Activated CD8-positive, alpha-beta memory T cell treated with anti-CD3 and anti-CD28 coated beads for 1 hour (primary cell): ENCODE measurements around the gene DVL2.
"Not testable (repeated sequence)": the region's sequence is repeated elsewhere in the genome, so short reads cannot be mapped to it uniquely, and the experiment has no call there.

ENCODE experiments used
- DNase-seq, 2 donors: peaks; one replicate each; pipeline ENCODE4 v3.0.0-alpha.2; 2020; ENCODE audit warnings: low read depth in 1 of 2; ENCODE audit errors: extremely low read depth in 1 of 2

The DVL2 gene

DNA sequence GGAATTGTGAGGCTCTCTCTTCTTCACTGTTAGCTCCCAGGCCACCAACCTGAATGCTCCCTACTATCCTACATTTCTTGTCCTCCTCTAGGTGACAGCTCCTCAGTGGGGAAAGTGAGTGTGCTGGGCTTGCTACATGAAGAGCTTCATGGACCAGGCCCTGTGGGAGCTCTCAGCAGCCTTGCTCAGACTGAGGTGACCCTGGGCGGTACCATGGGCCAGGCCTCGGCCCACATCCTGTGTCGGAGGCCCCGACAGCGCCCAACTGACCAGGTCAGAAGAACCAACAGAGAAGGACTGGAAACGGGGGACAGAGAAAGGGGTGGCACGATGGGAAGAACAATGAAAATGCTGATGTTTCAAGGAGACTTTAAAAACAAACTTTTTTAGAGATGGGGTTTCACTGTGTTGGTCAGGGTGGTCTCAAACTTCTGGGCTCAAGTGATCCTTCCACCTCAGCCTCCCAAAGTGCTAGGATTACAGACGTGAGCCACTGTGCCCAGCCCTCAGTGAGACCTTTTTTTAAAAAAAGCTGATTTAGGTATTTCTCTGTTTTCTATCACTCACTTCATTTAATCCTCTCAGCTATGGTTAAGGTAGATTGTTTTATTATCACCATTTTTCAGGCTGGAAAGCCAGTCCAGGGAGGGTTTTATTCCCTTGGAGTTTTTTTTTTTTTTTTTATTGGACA, 22.6 kb upstream of the DVL2 start:
- no peak for DNase-seq

DNA sequence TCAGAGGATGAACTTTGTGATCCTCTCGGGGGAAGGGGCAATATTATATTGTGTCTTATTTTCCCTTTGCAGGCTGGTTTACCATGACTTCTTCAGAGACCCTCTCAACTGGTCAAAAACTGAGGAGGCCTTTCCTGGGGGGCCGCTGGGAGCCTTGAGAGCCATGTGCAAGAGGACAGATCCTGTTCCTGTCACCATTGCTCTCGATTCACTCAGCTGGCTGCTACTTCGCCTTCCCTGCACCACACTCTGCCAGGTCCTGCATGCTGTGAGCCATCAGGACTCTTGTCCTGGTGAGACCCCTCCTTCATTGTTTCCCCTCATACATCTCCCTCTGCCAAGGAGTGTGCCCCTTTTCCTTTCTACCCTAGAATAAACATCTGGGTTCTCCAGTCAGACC, 20.2 kb upstream of the DVL2 start:
- no peak for DNase-seq

DNA sequence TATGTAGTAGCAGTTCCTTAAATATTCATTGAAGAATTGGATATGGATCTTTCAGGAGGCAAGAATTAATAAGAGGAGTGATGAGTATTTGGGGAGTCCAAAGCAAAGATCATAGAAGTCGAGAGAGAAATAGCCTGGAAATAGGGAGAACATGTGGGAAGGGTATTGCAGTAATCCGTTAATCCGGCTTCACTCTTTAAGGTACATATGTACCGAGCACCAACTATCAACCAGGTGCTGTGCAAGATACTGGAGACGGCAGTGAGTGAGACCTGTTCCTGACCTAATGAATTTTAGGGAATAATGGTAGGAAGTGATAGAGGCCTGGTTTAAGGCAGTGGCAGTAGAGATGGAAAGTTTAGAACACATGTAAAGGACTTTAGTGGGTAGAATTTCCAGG, 18.8 kb upstream of the DVL2 start:
- no peak for DNase-seq

DNA sequence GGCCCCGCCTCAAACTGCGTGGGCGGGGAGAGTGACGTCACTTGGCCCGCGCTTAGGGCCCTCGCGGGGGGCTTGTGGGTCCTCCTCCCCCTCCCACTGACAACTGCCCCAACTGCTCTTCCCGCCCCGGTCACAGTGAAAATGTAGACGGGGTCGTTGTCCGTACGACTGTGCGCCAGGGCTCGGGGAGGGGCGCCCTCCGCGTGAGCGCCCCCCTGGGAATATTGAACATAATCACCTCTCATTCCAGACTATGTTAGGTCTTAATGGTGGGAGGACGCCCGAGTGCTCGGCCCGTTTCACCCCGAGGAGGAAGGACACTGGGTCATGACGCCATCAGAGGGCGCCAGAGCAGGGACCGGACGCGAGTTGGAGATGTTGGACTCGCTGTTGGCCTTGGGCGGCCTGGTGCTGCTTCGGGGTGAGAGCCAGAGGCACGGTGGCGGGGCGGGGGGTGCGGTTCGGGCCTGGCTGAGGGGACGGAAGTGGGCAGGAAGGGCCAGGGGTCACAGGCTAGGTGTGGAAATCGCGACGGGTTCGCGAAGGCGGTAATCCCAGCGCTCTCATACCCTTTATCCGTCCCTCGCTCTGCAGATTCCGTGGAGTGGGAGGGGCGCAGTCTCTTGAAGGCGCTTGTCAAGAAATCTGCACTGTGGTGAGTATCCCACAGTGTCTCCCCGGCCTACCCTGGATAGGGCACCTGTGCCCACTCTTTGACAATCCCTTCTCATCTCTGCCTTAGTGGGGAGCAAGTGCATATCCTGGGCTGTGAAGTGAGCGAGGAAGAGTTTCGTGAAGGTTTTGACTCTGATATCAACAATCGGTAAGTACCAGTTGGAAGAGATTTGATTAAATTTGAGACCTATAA, 18.1 kb upstream of the DVL2 start, which contains the start of gene ELP5:
TSS of gene ELP5 (plus strand) at position 40 of the 868 bp plus-strand sequence. CDS start at position 376, 336 bp downstream.
- DNase-seq = peak in 1 of 2 donors; percentile 99

DNA sequence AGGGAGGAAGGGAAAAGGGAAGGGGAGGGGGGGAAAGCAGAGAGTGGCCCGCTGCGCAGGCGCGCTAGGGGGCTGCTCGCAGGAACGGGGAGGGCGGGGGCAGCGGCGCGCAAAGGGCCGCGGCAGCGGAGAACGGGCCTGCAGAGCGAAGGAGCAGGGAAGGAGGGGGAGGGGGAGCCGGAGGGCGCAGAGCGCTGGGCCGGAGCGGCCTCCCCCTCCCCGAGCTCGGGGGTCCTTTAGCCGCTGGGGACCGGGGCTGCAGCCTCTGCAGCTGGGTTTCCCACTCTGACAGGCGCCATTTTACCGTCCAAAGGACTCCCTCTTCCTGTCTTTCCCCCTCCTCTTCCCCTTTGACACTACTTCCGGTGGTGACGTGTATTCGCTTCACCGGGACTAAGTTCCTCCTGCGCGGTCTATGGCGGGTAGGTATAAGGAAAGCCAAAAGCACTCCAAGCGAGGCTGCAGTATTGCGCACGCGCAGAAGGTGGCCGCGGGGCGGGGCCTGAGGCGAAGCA, 17.4 kb upstream of the DVL2 start, which contains the start of gene CTDNEP1:
TSS of gene CTDNEP1 (minus strand) at position 74 of the 515 bp plus-strand sequence. CDS start 438 bp downstream, outside the sequence.
- peak; percentile 65 to 98 for DNase-seq

DNA sequence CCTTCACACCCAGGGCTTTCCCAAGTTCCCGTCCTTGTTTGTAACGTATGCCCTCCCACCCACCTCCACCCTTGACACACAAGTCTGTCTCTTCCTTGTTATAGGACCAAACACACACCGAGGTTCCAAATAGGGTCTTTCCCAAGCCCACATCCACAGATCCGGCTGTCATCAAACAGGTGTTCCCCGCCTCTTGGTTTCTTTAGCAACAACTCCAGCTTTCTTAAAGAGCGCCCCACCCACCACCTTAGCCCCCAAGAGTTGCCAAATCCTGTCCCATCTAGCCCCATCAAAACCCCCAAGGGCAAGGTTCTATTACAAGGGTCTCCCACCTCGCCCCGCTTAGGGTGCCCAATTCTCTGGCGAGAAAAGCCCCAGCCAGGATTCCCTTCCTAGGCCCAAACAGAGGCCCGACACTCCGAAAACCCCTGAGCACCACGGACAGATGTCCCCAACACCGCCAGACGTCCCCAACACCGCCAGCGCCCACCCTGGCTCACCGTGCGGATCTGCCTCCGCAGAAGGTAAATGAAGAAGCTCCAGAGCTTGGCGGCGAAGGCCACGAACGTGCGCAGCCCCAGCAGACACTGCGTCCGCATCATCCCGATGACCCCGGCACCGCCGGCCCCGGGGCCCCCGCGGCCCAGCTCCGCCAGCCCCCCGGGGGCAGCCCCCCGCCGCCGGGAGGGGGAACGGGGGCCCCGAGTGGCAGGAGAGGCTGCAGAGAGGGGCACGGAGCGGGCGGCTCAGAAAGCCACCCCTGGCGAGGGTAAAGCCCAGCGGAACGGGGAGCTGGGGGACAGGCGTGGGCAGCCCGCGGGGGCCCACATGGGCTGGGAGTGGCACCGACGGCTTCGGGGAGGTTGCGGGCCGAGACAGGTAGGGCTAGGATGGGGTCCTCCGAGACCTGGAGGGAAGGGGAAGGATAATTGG, 16.6 kb upstream of the DVL2 start:
- DNase-seq = no peak

DNA sequence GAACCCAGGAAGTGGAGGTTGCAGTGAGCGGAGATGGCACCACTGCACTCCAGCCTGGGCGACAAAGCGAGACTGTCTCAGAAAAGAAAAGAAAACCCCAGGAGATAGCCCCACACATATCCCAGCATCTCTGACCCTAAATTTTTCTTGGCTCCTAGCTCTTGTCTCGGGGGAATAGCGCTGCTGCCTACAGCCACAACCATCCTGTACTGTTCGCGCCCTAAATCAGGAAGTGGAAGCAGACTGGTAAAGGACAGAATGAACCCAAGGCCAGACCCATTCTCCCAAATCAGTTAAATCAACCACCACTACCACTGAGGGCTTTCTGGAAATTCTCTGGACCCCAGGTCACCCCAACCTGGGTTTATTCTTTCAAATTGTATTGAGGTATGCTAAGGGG, 15.5 kb upstream of the DVL2 start:
- no peak for DNase-seq

DNA sequence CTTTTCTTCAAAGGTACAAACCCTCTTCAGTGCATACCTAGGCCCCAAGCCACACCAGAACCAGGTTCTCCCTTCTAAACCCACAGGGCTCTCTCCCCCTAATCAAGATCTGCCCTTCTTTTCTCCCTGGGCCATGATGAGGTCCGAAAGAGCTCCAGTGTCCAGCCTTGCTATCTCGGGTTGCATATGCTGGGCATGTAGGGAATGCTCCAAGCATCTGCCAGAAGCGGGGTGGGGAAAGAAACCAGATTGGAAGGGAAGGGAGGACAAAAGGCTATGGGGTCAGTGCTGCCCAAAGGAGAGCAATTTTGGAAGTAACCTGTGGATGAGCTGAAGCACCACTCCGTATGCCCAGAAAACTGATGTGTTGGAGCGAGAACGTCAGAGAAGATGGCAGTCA, 14.9 kb upstream of the DVL2 start:
- no peak for DNase-seq

DNA sequence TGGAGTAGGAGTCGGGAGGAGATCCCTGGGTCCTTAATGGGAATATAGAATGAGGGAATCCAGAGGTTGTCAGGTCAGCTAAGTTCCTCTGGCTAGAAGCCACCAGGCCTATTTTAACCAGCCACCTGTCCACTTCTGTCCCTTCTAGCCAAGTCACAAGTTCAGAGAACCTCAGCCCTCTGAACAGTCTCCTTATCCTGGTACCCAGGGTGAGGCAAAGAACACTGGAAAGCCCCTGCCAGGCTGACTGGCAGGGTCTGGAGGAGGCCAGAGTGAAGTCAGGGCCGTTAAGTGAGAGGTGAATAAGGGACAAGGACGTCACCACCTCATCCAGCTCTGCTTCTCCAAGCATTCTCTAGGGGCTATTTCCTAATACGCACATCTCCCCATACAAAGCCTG, 14.5 kb upstream of the DVL2 start:
- DNase-seq = no peak

DNA sequence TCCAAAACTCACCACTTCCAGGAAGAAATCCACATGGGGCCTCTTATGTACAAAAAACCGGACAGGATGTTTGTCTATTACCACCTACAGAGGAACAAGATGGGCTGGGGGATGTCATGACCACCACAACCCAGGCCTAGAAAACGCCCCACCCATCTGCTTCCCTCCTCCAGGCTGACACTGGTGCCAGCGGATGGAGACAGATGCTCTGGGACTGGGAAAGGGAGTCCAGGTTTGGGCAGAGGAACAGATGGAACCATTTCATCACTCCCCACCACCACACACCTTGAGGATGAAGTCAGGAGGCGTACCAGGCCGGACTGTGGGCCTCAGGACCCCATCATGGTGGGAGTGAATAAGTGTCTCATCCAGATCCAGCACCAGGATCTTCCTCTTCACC, 12.5 kb upstream of the DVL2 start:
- no peak for DNase-seq

DNA sequence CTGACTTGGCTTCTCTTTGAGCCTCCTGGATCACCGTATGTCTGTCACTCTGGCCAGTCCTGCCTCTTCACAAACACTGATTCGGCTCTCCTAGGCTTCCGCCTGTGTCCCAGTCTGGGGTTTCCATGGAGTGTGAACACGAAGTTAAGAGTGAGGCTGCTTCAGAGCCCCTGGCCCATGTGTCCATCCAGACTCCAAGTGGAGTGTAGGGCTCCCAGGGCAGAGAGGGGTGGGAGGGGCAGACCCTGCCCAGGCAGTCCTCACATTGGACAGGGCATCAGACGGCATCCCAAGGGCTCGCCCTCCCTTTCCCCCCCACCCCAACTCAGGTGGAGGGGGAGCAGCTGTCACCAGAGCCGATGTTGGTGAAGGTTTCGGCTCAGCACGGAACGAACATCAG, 9.5 kb upstream of the DVL2 start:
- DNase-seq = not testable (repeated sequence)

DNA sequence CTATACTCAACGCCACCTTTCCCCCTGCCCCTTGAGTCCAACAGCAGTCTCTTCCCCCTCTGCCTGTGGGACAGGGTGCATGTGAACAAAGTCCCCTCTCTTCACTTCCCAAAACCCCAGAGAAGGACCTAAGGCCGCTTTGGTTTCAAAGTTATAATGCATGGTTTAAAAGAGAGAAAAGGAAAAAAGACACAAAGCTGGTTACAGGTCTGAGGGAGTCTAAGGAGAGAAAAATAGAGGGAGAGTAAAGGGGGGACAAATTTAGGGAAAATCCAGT, 9.1 kb upstream of the DVL2 start:
- DNase-seq = no peak

DNA sequence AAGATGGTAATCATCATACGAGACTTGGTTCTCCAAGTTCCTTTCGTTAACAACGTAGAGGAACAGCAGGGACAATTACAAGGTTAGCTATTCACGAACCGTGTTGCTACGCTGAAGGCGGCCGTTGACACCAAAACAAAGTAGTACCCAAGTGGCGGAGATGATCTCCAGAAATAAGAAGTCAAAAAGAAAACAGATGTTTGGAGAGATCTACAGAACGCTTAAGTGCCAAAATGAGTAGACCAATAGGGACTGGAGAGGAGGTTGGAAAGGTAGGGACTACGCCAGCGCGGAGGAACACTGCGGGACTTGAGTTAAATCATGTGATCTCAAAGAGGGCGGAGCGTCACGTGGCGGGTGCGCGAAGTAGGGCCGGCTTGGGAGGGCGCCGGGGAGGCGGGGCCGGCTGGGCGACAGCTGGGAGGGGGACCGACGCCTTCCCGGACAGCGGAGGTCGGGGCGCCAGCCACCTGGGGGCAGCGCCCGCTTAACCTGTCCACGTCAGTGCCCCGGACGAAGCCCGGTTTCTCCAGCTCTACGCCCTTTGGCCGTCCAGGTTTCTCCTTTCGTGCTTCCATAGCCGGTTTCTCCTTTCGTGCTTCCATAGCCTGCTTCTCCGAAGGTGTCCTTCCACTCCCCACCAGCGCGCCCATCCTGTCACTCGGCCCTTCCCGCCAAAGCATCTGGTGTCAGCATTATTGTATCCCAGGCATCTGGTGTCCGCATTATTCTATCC, 8.6 kb upstream of the DVL2 start:
- DNase-seq = peak; percentile 90 to 92

DNA sequence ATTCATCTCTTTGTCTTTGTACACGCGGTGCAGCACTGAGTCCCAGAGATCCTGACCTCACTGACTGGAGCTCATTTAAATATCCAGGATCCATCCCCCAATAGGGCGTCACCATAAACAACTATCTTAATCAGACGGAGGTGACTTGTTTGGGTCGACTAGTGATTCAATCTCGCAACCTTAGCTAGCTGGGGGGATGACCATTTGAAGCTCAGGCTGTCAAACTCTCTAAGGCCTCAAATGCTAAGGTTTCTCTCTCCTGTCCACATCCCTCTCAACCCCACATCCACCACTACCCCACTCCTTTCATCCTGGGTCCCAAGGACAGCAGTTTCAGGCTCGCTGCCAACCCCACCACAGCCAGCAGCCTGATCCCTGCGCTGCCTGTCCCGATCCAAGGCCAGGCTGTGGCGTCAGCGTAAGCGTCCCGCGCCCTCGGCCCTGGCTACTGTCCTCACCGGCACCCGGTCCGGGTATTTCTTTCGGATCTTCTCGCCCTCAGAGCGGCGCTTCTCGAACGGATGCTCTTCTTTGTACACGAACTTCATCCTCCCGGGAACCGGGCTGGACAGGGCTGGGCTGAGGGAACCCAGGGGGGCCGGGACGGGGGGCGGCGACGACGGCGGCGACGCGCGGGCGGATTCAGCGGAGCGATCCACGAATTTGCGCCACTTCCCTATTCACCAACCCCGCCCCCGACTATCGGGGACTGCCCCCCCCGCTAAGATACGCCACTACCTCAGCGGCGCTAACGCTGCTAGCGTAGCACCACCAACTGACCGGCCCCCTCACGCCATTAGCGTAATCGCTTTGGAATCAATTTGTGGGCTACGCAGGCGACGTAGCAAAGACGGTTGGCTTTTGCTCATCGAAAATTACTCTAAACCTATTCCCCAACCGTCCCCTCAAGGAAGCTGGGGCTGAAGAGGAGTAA, 7.7 kb upstream of the DVL2 start, which contains the start of gene GABARAP:
TSS of gene GABARAP (minus strand) at position 667 of the 934 bp plus-strand sequence. CDS start at position 548, 119 bp downstream.
- DNase-seq = peak; percentile 81 to 89

DNA sequence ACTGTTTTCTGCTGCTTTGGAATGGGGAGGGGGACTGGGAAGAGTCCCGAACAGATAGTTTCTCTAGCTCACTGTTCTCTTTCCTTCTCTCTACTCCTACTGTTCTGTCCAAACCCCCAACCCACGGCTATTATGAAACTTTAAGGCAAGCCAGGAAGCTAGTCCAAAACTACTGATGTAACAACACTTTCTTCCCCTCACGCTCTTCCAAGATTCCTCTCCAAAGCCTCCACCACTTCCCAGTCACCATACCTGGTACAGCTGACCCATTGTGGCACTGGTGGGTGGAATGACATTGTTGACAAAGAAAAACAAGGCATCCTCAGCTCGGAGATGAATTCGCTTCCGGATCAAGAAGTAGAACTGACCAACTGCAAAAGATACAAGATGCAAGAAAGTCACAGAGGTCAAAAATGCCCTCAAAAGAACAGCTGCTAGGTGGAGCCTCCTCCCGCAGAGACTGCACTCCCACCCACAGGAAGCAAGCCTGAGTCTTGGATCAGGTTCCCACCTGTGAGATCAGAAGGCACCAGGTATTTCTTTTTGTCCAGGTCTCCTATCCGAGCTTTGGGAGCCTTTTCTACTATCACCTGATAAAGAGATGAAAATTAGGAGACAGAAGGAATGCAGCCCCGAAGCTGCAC, 6.9 kb upstream of the DVL2 start:
- no peak for DNase-seq

DNA sequence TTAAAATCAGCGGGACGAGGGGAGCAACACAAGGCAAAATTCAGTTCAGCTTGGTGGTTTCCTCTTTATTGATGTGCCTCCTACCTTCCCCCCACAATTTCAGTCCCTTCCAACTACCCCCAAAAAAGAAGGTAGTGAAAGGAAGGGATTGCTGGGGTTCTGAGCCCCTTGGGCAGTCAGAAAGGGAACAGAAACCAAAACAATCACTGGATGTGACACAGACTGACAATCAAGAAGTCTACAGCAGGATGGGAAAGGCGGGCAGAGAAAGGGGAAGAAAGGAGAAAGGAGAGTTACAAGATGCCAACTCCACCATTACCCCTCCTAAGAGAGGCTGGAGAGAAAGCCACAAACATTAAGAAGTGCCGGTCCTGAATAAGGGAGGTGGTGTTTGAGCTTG, 6.1 kb upstream of the DVL2 start:
- no peak for DNase-seq

DNA sequence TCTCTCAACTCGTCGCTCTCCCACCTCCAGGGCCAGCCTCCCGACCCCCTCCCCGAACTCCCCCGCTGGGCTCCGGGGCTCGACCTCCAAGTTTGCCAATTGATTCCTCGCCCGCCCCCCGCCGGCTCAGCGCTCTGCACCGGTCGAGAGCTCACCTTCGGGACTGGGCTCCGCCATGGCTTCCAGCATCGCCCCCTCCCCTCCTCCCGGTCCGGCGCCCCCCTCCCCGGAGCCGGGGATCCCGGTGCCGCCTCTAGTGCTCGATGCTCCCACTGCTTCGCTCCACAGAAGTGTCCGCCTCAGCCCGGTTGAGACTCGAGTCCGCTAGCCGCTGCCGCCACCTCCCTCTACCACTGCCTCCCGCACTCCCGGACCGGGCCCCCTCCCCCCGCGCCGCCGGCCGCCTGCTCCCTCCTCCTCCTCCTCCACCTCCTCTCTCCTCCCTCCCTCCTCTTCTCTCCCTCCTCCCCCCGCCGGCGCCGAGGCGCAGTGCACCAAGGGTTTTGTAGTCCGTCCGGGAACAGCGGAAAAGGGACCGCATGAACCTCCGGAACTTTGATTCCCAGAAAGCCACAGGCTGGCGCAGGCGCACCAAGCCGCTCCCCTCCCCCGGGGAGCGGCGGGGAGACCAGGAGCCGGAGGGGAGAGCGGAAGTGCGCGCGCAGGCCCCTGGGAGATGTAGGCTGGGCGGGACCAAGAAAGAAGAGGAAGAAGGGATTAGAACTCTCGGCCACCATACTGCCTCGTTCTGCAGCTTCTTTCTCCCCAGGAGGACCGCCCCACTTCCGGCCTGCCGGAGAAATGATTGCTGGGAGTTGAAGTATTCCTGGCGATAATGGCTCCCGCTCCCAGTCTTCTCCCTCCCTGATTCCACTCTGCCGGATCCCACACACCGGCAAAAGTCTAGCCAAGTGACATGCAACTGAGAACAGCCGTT, 5.0 kb upstream of the DVL2 start, which contains the start of gene PHF23:
TSS of gene PHF23 (minus strand) at position 367 of the 937 bp plus-strand sequence. CDS start at position 189, 178 bp downstream.
- peak; percentile 93 for DNase-seq
